ENCODE measurements around the gene EFNA3. TPM values are rescaled to one million over a fixed set of nuclear protein-coding genes. Genes with fewer than 3 reads are reported as not detected.

Gene EFNA3
- total and polyA plus RNA-seq, 2 of the 4 experiments (the other 2 are of a cell fraction), result 0.72 to 1.6 TPM

GRCh38 chr1:155093911-155094621 lies 15.4 kb downstream of the EFNA3 start:
- Histone ChIP-seq H3K27me3 (ENCODE audit: control insufficient read depth, insufficient read depth, low read length) (peaks cover 20% of the 10 kb centered on the region), H3K79me1 (ENCODE audit: low read depth in 1 of 2, low read length in 2 of 2) (no peaks in the 10 kb centered on the region), H2BK120ac (ENCODE audit: low read depth, low read length) (no peak overlapping the region), H3K4ac (ENCODE audit: low read depth, low read length) (no peak overlapping the region), H4K5ac (ENCODE audit: low read depth, low read length) (no peak overlapping the region), H4K20me1 (ENCODE audit: insufficient read depth, low read length) (no peaks in the 10 kb centered on the region), H3K9ac (ENCODE audit: low read depth, low read length) (no peak overlapping the region), H2AK5ac (ENCODE audit: low read depth, low read length) (no peak overlapping the region), H3K4me1 (ENCODE audit: control insufficient read depth, insufficient read depth, low read length) (peaks cover 4% of the 10 kb centered on the region; the same call in 1 of the 2 replicates), H2AK9ac (replicated peaks; ENCODE audit: low read depth, low read length, poor library complexity) (no peak overlapping the region), H3K18ac (ENCODE audit: low read depth, low read length) (no peak overlapping the region), H3K36me3 (ENCODE audit: control insufficient read depth, insufficient read depth, low read length) (no peaks in the 10 kb centered on the region), H3K4me2 (ENCODE audit: low read depth, low read length) (peak overlapping the region; percentile 8; the same call in 1 of the 2 replicates), H4K91ac (ENCODE audit: insufficient read depth, low read depth, low read length) (no peak overlapping the region), H3K14ac (replicated peaks; ENCODE audit: low read depth, low read length) (no peak overlapping the region), H3K56ac (ENCODE audit: extremely low read depth, insufficient read depth, low read length) (no peak overlapping the region), H2AFZ (replicated peaks; ENCODE audit: low read length, poor library complexity) (peak overlapping the region; percentile 79), H3K27ac (ENCODE audit: insufficient read depth, low read length) (no peak overlapping the region), H3K23ac (ENCODE audit: low read depth, low read length) (no peak overlapping the region; the same call in 1 of the 2 replicates), H3K4me3 (ENCODE audit: insufficient read depth, low read depth, low read length) (no peak overlapping the region), H2BK15ac (ENCODE audit: low read depth, low read length) (no peak overlapping the region), H3K9me1 (ENCODE audit: insufficient read depth, low read length) (peaks cover 3% of the 10 kb centered on the region; the same call in 1 of the 2 replicates), H2BK5ac (ENCODE audit: low read depth, low read length, poor library complexity, severe bottlenecking) (no peak overlapping the region), H2BK20ac (ENCODE audit: low read depth, low read length) (no peak overlapping the region), H4K8ac (ENCODE audit: low read depth in 2 of 2, low read length in 2 of 2) (no peak overlapping the region), H3K9me3 (ENCODE audit: control insufficient read depth, insufficient read depth, low read length) (peaks cover 2% of the 10 kb centered on the region)
- DNase-seq, result peak; percentile 45
- TF ChIP-seq RFX5 (IDR thresholded peaks at IDR 0.05; ENCODE audit: low read depth, low read length) (no peak), SMC3 (IDR thresholded peaks at IDR 0.05; ENCODE audit: low read depth, low read length) (peak; percentile 63), CHD1 (IDR thresholded peaks at IDR 0.05; ENCODE audit: low read depth, low read length) (no peak), MXI1 (IDR thresholded peaks at IDR 0.05; ENCODE audit: borderline replicate concordance, low read depth, low read length) (no peak), CTCF (conservative IDR thresholded peaks at IDR 0.05; ENCODE audit: low read depth, low read length) (peak; percentile 54), USF2 (IDR thresholded peaks at IDR 0.05; ENCODE audit: low read depth, low read length) (no peak), MAZ (IDR thresholded peaks at IDR 0.05; ENCODE audit: borderline replicate concordance, low read depth, low read length) (no peak), RAD21 (IDR thresholded peaks at IDR 0.05; ENCODE audit: low read length) (peak; percentile 43)
- ChIA-PET POLR2A (ENCODE audit: unreplicated experiment) (no interaction called here), CTCF (no interaction called here)
- 7% methylated on average over 3 of the region's 13 CpGs; no CpG with 5 or more reads in 1 of the 2 experiments for WGBS, 2 experiments (ENCODE audit: extremely low coverage in 2 of 2, insufficient read length in 1 of 2)
- dilution Hi-C loops (cut with HindIII; ENCODE audit: low sequenced_read_pairs, unreplicated experiment), result no loop called here
- BruUV-seq (replicated peaks), result no TSS peak
- in situ Hi-C loops (cut with MboI; ENCODE audit: low sequenced_read_pairs), result loop anchor here (5.0 kb wide), 1 partner anchor 73 kb away; no protein-coding TSS in a partner anchor
- intact Hi-C loops (cut with micrococcal nuclease), result loop anchor here (5.0 kb wide), 1 partner anchor 33 kb away; the partner anchor contains the start of gene EFNA1
- ATAC-seq (ENCODE audit: low read depth), result peak; percentile 50
